ENCODE data around the gene FAAP20. TPM values are rescaled to one million over a fixed set of nuclear protein-coding genes. Genes with fewer than 3 reads are reported as not detected.

FAAP20 gene
- total RNA-seq, 1 experiment from 2014 or later = 114 TPM

DNA sequence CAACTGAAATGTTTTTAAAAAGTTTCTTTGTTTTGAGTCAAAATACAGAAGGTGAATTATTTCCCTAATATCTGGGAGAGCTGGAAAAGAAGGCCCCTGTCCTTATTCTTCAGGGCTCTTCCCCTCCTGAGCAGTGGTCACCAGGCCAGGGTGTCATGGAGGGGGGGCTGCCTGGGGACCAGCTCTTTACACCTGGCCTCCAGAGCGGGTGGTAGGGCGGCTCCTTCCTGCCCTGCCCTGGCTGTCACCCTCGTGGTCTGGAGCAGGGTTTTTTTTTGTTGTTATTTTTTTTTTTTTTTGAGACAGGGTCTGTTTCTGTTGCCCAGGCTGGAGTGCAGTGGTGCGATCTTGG, 40.2 kb upstream of the FAAP20 start:
- Histone ChIP-seq H3K27ac (ENCODE audit: low read length) (no peak overlapping the region), H3K27me3 (ENCODE audit: low read length) (no peaks in the 10 kb centered on the region), H3K4me2 (ENCODE audit: low read length) (no peak overlapping the region), H2AFZ (ENCODE audit: low read length) (no peak overlapping the region), H3K9me3 (ENCODE audit: low read length) (no peaks in the 10 kb centered on the region), H3K9me2 (replicated peaks; ENCODE audit: low read length) (no peaks in the 10 kb centered on the region), H3K4me1 (ENCODE audit: insufficient read depth, low read length) (peaks cover 32% of the 10 kb centered on the region), H3K79me2 (ENCODE audit: low read length) (peaks cover 100% of the 10 kb centered on the region), H3K36me3 (ENCODE audit: low read depth, low read length) (no peaks in the 10 kb centered on the region), H3F3A (ENCODE audit: low read length, unreplicated experiment) (no peaks in the 10 kb centered on the region), H4K20me1 (ENCODE audit: low read length) (peaks cover 97% of the 10 kb centered on the region), H3K4me3 (ENCODE audit: low read length) (no peak overlapping the region), H3K9ac (ENCODE audit: low read length) (no peak overlapping the region)
- BruUV-seq (replicated peaks) = no TSS peak
- ChIA-PET CTCF (interaction anchor here (0.6 to 0.7 kb wide), 2 partner anchors 43 to 147 kb away, joined by 3 read pairs; no protein-coding TSS in a partner anchor), POLR2A (ENCODE audit: unreplicated experiment) (no interaction called here)
- TF ChIP-seq EZH2 (IDR thresholded peaks at IDR 0.05; ENCODE audit: low read length, unreplicated experiment) = no peak
- TF ChIP-seq, protein P1, sequence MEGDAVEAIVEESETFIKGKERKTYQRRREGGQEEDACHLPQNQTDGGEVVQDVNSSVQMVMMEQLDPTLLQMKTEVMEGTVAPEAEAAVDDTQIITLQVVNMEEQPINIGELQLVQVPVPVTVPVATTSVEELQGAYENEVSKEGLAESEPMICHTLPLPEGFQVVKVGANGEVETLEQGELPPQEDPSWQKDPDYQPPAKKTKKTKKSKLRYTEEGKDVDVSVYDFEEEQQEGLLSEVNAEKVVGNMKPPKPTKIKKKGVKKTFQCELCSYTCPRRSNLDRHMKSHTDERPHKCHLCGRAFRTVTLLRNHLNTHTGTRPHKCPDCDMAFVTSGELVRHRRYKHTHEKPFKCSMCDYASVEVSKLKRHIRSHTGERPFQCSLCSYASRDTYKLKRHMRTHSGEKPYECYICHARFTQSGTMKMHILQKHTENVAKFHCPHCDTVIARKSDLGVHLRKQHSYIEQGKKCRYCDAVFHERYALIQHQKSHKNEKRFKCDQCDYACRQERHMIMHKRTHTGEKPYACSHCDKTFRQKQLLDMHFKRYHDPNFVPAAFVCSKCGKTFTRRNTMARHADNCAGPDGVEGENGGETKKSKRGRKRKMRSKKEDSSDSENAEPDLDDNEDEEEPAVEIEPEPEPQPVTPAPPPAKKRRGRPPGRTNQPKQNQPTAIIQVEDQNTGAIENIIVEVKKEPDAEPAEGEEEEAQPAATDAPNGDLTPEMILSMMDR (conservative IDR thresholded peaks at IDR 0.05; ENCODE audit: low read depth, low read length) = no peak
- TF ChIP-seq EZH2phosphoT487 (IDR thresholded peaks at IDR 0.05; ENCODE audit: borderline replicate concordance, low read length) = no peak
- DNase-seq (no peak), ATAC-seq (no peak)
- intact Hi-C loops (cut with micrococcal nuclease) = loop anchor here (5.0 kb wide), 1 partner anchor 37 kb away; no protein-coding TSS in a partner anchor

DNA sequence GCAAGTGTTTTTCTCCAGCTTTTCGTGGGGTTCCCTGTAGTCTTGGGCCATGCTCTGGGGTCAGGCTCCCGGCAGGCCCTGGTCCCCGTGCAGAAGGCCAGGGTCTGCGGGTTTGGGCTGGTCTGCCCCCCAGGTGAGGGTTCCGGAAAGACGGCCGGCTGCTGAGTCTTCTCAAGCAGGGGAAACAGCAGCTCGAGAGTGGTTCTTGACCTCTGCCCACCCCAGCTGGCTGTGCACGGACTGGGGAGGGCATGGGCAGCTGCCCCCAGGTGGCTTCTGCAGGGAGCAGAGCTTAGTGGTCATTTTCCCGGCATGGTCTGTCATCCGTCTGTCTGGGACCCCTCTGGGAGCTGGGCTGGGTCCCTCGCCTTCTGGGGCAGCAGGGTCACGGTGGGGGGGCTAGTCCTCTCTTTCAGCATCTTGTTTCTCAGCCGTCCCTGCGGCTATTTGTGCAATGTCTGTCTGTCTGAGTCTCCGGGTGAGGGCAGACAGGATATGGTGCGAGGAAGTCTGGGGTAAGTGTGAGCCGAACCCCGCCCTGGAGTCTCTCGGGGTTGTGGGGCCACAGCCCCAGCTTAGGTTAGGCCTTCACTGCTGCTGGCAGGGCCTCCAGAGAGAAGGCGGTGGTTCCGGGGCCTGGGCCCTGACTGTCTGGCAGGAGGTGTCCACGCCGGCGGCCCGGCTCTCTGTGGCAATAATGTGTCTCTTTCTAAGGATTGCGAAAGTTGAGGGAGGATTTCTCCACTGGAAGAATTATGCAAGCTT, 39.6 kb upstream of the FAAP20 start:
- Histone ChIP-seq H3K27me3 (ENCODE audit: low read length) (no peaks in the 10 kb centered on the region), H3F3A (ENCODE audit: low read length, unreplicated experiment) (no peaks in the 10 kb centered on the region), H3K9me3 (ENCODE audit: low read length) (no peaks in the 10 kb centered on the region), H3K27ac (ENCODE audit: low read length) (no peak overlapping the region), H3K9ac (ENCODE audit: low read length) (no peak overlapping the region), H3K9me2 (replicated peaks; ENCODE audit: low read length) (no peaks in the 10 kb centered on the region), H4K20me1 (ENCODE audit: low read length) (peaks cover 97% of the 10 kb centered on the region), H3K4me3 (ENCODE audit: low read length) (no peak overlapping the region), H2AFZ (ENCODE audit: low read length) (no peak overlapping the region), H3K4me1 (ENCODE audit: insufficient read depth, low read length) (peaks cover 32% of the 10 kb centered on the region), H3K4me2 (ENCODE audit: low read length) (no peak overlapping the region), H3K36me3 (ENCODE audit: low read depth, low read length) (no peaks in the 10 kb centered on the region), H3K79me2 (ENCODE audit: low read length) (peaks cover 100% of the 10 kb centered on the region)
- ATAC-seq (no peak), DNase-seq (peak; percentile 32)
- ChIA-PET CTCF (interaction anchor here (0.6 to 0.7 kb wide), 2 partner anchors 42 to 147 kb away, joined by 3 read pairs; no protein-coding TSS in a partner anchor), POLR2A (ENCODE audit: unreplicated experiment) (no interaction called here)
- TF ChIP-seq EZH2phosphoT487 (IDR thresholded peaks at IDR 0.05; ENCODE audit: borderline replicate concordance, low read length) = no peak
- no peak for TF ChIP-seq EZH2 (IDR thresholded peaks at IDR 0.05; ENCODE audit: low read length, unreplicated experiment)
- TF ChIP-seq, protein P1 (conservative IDR thresholded peaks at IDR 0.05; ENCODE audit: low read depth, low read length) = no peak
- no TSS peak for BruUV-seq (replicated peaks)
- intact Hi-C loops (cut with micrococcal nuclease) = loop anchor here (5.0 kb wide), 1 partner anchor 37 kb away; no protein-coding TSS in a partner anchor

DNA sequence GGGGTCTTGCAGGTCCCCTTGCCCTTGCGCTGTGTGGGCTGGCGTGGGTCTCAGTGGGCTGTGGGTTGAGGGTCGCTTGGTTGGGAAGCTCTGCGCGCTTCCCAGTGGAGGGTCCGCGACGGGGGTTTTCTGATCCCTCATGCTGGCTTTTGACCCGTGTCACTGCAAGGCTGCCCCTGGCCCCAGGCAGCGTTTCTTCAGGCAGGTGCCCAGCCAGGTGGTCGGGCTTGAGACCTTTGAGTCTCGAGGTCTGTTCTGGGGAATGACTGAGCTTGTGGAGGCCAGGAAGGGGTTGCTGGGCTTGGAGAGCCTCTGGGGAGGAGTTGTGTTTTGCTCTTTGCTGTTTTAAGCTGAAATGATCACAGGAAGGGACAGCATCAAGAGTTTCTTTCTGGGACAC, 38.9 kb upstream of the FAAP20 start:
- TF ChIP-seq, protein P1 (conservative IDR thresholded peaks at IDR 0.05; ENCODE audit: low read depth, low read length) = no peak
- TF ChIP-seq EZH2phosphoT487 (IDR thresholded peaks at IDR 0.05; ENCODE audit: borderline replicate concordance, low read length) = no peak
- no peak for TF ChIP-seq EZH2 (IDR thresholded peaks at IDR 0.05; ENCODE audit: low read length, unreplicated experiment)
- Histone ChIP-seq H3K27ac (ENCODE audit: low read length) (no peak overlapping the region), H4K20me1 (ENCODE audit: low read length) (peaks cover 94% of the 10 kb centered on the region), H2AFZ (ENCODE audit: low read length) (no peak overlapping the region), H3K27me3 (ENCODE audit: low read length) (no peaks in the 10 kb centered on the region), H3F3A (ENCODE audit: low read length, unreplicated experiment) (no peaks in the 10 kb centered on the region), H3K4me3 (ENCODE audit: low read length) (no peak overlapping the region), H3K9me2 (replicated peaks; ENCODE audit: low read length) (no peaks in the 10 kb centered on the region), H3K9ac (ENCODE audit: low read length) (no peak overlapping the region), H3K79me2 (ENCODE audit: low read length) (peaks cover 99% of the 10 kb centered on the region), H3K9me3 (ENCODE audit: low read length) (no peaks in the 10 kb centered on the region), H3K4me2 (ENCODE audit: low read length) (peak overlapping the region; percentile 96), H3K4me1 (ENCODE audit: insufficient read depth, low read length) (peaks cover 32% of the 10 kb centered on the region), H3K36me3 (ENCODE audit: low read depth, low read length) (no peaks in the 10 kb centered on the region)
- no TSS peak for BruUV-seq (replicated peaks)
- POLR2A ChIA-PET (ENCODE audit: unreplicated experiment) = no interaction called here
- ATAC-seq = no peak
- CTCF ChIA-PET = no interaction called here
- intact Hi-C loops (cut with micrococcal nuclease) = loop anchor here (5.0 kb wide), 1 partner anchor 36 kb away; no protein-coding TSS in a partner anchor
- no peak for DNase-seq

Data from PC-3 (cell line).